ACC112 (cell line): ENCODE results near the gene MKNK1.

Experiments
- H2AFZ ChIP-seq: fragments of 200-600 bp; sonication (generic); one replicate; pipeline ENCODE4 v1.6.0; 2017; ENCODE audit warnings: antibody characterized with exemption, low read length; ENCODE audit not compliant: unreplicated experiment
- H3K27ac ChIP-seq: fragments of 200-600 bp; sonication (generic); 2 replicates; pipeline ENCODE4 v1.5.1; 2014; ENCODE audit warnings: low read depth, mild to moderate bottlenecking, antibody characterized with exemption, low read length, moderate library complexity
- H3K27me3 ChIP-seq: fragments of 200-600 bp; sonication (generic); 2 replicates; pipeline ENCODE4 v1.6.1; 2014; ENCODE audit warnings: mild to moderate bottlenecking, antibody characterized with exemption, low read length, moderate library complexity, mixed read lengths; ENCODE audit not compliant: insufficient read depth
- H3K36me3 ChIP-seq: fragments of 200-600 bp; sonication (generic); 2 replicates; pipeline ENCODE4 v1.6.1; 2016; ENCODE audit warnings: mild to moderate bottlenecking, antibody characterized with exemption, low read length, moderate library complexity, mixed read lengths; ENCODE audit not compliant: insufficient read depth
- H3K4me1 ChIP-seq: fragments of 200-600 bp; sonication (generic); one replicate; pipeline ENCODE4 v1.6.1; 2016; ENCODE audit warnings: low read length, mixed read lengths; ENCODE audit not compliant: insufficient read depth, unreplicated experiment, control insufficient read depth
- H3K4me3 ChIP-seq: fragments of 200-600 bp; sonication (generic); 2 replicates; pipeline ENCODE4 v1.5.1; 2014; ENCODE audit warnings: mild to moderate bottlenecking, low read depth, low read length
- H3K79me2 ChIP-seq: fragments of 200-600 bp; sonication (generic); one replicate; pipeline ENCODE4 v1.6.0; 2016; ENCODE audit warnings: low read length; ENCODE audit not compliant: control insufficient read depth, unreplicated experiment, insufficient read depth

Gene MKNK1

GRCh38 chr1:46539972-46540371 lies 64.1 kb downstream of the MKNK1 start:
- peaks cover 32% of the 10 kb centered on the region for H3K27me3 ChIP-seq

DNA sequence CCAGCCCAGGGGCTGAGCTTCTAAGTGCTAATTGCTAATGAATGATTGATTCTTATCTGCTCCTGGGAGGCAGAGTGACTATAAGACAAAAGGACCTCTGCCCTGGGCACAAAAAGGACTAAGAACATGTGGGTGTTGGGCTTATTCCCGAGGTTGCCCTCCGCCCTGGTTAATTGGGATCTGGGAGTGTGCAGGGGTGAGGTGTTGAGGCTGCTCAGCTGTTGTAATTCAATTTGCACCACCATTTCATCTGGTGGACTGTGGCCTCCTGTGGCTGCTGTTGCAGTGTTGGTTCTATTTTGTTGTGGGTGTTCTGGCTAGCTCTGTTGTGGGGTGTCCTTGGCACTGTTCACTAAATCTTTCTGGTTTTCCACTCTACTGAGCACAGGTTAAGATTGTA lies 65.9 kb downstream of the MKNK1 start:
- Histone ChIP-seq H3K27ac (no peak overlapping the region), H3K79me2 (no peaks in the 10 kb centered on the region), H3K4me1 (peaks cover 5% of the 10 kb centered on the region), H2AFZ (no peak overlapping the region), H3K36me3 (no peaks in the 10 kb centered on the region), H3K4me3 (no peak overlapping the region), H3K27me3 (peaks cover 22% of the 10 kb centered on the region)

More at GRCh38 chr1:46539972-46540371, 64.1 kb downstream of the MKNK1 start:
- H3K4me1 ChIP-seq: peaks cover 5% of the 10 kb centered on the region
- H3K36me3 ChIP-seq: no peaks in the 10 kb centered on the region
- no peak overlapping the region for H2AFZ ChIP-seq
- no peak overlapping the region for H3K4me3 ChIP-seq
- H3K79me2 ChIP-seq: no peaks in the 10 kb centered on the region
- no peak overlapping the region for H3K27ac ChIP-seq

- Histone ChIP-seq H2AFZ (no peak overlapping the region), H3K27ac (no peak overlapping the region), H3K4me3 (no peak overlapping the region), H3K27me3 (peaks cover 17% of the 10 kb centered on the region; the same call in 1 of the 2 replicates), H3K4me1 (peaks cover 5% of the 10 kb centered on the region), H3K36me3 (no peaks in the 10 kb centered on the region), H3K79me2 (no peaks in the 10 kb centered on the region)
These were observed 66.4 kb downstream of the MKNK1 start for GRCh38 chr1:46537651-46538050.

DNA sequence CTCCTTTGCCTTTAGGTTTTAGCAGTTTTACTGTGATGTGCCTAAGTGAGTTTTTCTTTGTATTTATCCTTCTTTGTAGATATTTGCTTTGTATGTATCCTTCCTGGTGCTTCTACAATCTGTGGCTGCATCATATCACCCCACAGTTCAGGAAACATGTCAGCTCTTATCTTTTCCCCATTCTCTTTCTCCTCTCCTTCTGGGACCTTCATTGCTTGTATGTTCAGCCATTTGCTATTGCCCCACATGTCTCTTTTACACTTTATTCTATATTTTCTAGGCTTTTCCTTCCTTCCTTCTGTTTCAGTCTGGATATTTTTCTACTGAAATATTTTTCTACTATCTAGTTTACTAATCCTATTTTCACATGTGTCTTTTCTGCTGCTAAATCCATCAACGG lies 67.5 kb downstream of the MKNK1 start:
- Histone ChIP-seq H2AFZ (no peak overlapping the region), H3K79me2 (no peaks in the 10 kb centered on the region), H3K27me3 (peaks cover 15% of the 10 kb centered on the region; the same call in 1 of the 2 replicates), H3K27ac (no peak overlapping the region), H3K4me3 (no peak overlapping the region), H3K36me3 (no peaks in the 10 kb centered on the region), H3K4me1 (peaks cover 5% of the 10 kb centered on the region)

DNA sequence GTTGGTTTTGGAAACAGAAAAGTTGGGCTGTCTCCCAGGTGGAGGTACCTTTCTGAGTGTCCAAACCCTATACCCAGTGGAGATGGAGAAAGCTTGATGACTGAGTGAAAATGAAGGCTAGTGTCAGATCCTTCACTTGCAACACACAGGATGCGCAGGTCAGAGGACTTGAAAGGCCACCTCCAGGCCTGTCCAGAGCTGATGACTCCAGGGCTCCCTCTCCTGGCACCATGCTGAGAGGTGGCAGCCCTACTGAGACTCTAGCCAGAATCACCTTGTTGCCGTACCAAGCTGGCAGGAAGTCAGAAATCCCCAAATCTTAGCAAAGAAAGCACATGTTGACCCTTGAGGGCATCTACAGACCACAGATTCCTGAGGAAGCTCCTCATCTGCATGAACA lies 69.0 kb downstream of the MKNK1 start:
- Histone ChIP-seq H3K27me3 (peaks cover 15% of the 10 kb centered on the region; the same call in 1 of the 2 replicates), H3K36me3 (no peaks in the 10 kb centered on the region), H2AFZ (no peak overlapping the region), H3K79me2 (no peaks in the 10 kb centered on the region), H3K27ac (no peak overlapping the region), H3K4me3 (no peak overlapping the region), H3K4me1 (peaks cover 5% of the 10 kb centered on the region)

DNA sequence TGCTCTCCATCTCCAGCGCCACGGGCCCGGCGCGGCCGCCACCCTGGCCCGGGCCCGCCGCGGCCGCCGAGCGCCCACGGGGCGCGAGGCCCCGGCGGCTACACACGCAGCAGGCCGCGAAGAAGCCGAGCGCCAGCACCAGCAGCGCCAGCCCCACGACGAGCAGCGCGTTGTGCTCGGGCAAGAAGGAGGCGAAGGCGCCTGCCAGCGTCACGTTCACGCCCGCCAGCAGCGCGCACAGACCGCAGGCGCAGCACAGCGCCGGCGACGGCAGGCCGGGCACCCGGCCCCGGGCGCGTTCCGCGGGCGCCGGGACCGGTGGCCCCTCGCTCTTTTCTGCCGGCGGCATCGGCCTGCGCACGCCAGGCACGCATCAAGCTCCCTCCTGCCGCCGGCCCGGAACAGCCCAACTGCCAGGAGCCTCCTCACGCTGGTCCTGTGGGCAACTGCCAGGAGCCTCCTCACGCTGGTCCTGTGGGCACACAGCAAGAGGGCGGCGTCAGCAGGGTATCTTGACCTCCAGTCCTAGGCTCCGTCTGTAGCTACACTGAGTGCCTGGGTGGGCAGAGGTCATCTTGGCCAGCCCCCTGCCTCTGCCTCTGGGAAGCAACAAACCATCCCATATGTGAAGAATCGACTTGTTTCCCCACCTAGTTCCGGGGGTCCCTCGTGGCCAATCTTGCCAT lies 70.7 kb downstream of the MKNK1 start:
- peak overlapping the region; percentile 65 for H3K4me3 ChIP-seq
- H3K36me3 ChIP-seq: no peaks in the 10 kb centered on the region
- H3K4me1 ChIP-seq: no peaks in the 10 kb centered on the region
- H3K79me2 ChIP-seq: no peaks in the 10 kb centered on the region
- no peak overlapping the region for H3K27ac ChIP-seq
- peak overlapping the region; percentile 54 for H2AFZ ChIP-seq
- H3K27me3 ChIP-seq: peaks cover 24% of the 10 kb centered on the region

- H3K4me3 ChIP-seq: peak overlapping the region; percentile 65
- no peak overlapping the region for H3K27ac ChIP-seq
- H3K4me1 ChIP-seq: no peaks in the 10 kb centered on the region
- H3K27me3 ChIP-seq: peaks cover 24% of the 10 kb centered on the region
- no peaks in the 10 kb centered on the region for H3K79me2 ChIP-seq
- peak overlapping the region; percentile 54 for H2AFZ ChIP-seq
- H3K36me3 ChIP-seq: no peaks in the 10 kb centered on the region
These were observed 71.4 kb downstream of the MKNK1 start for GRCh38 chr1:46532498-46533178.

- Histone ChIP-seq H3K36me3 (no peaks in the 10 kb centered on the region), H3K79me2 (no peaks in the 10 kb centered on the region), H3K4me1 (no peaks in the 10 kb centered on the region), H3K4me3 (no peak overlapping the region), H3K27me3 (peaks cover 20% of the 10 kb centered on the region), H2AFZ (no peak overlapping the region), H3K27ac (no peak overlapping the region)
These were observed 72.0 kb downstream of the MKNK1 start for GRCh38 chr1:46532095-46532494.

GRCh38 chr1:46530791-46531409 lies 73.2 kb downstream of the MKNK1 start:
- peaks cover 17% of the 10 kb centered on the region for H3K27me3 ChIP-seq
- no peak overlapping the region for H2AFZ ChIP-seq
- no peaks in the 10 kb centered on the region for H3K4me1 ChIP-seq
- H3K79me2 ChIP-seq: no peaks in the 10 kb centered on the region
- H3K36me3 ChIP-seq: no peaks in the 10 kb centered on the region
- no peak overlapping the region for H3K27ac ChIP-seq
- no peak overlapping the region for H3K4me3 ChIP-seq

DNA sequence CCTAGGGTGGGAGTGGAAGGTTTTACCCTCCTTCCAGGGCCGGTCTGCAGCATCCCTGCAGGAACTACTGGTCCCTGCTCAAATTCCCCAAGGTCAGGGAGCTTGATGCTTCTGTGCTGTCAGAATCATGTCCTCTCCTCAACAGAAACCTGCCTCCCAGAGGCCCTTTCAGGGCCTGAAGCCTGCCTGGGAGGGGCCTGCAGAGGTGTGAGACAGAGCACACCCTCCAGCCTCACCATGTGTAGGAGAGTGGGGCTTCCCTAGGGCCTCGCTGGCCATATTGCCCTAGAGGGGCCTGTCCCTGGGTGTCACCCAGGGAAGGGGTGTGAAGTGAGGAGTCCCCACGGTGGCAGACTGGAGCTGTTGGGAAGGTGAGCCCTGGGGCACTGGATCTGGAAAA lies 73.8 kb downstream of the MKNK1 start:
- no peak overlapping the region for H3K27ac ChIP-seq
- H3K27me3 ChIP-seq: peaks cover 17% of the 10 kb centered on the region
- no peak overlapping the region for H2AFZ ChIP-seq
- no peaks in the 10 kb centered on the region for H3K36me3 ChIP-seq
- no peaks in the 10 kb centered on the region for H3K4me1 ChIP-seq
- no peak overlapping the region for H3K4me3 ChIP-seq
- H3K79me2 ChIP-seq: no peaks in the 10 kb centered on the region
